GM21367 (cell line): Measurements from ENCODE around the gene POLR1A.

Experiments
- ATAC-seq: cut with Tn5 transposase; IDR thresholded peaks from one replicate; pipeline ENCODE4 v1.9.1; 2021; ENCODE audit not compliant: unreplicated experiment

POLR1A gene

GRCh38 chr2:86038291-86039081, 67.2 kb downstream of the POLR1A start:
- no peak for ATAC-seq

- no peak for ATAC-seq
Measured at GRCh38 chr2:86037795-86038192, 67.9 kb downstream of the POLR1A start.

GRCh38 chr2:86037141-86037794, 68.4 kb downstream of the POLR1A start:
- ATAC-seq, result no peak

GRCh38 chr2:86036669-86037138, 69.0 kb downstream of the POLR1A start:
- no peak for ATAC-seq

GRCh38 chr2:86035883-86036668, 69.6 kb downstream of the POLR1A start:
- ATAC-seq, result peak; percentile 80

GRCh38 chr2:86035376-86035882, 70.3 kb downstream of the POLR1A start:
- ATAC-seq, result no peak

GRCh38 chr2:86033751-86034692, 71.7 kb downstream of the POLR1A start:
- no peak for ATAC-seq

- ATAC-seq, result no peak
Measured at GRCh38 chr2:86032861-86033595, 72.7 kb downstream of the POLR1A start.

GRCh38 chr2:86031606-86032005, 74.1 kb downstream of the POLR1A start:
- ATAC-seq, result no peak

GRCh38 chr2:86031151-86031550, 74.5 kb downstream of the POLR1A start:
- ATAC-seq, result no peak

GRCh38 chr2:86029873-86030272, 75.8 kb downstream of the POLR1A start:
- no peak for ATAC-seq

GRCh38 chr2:86028766-86029381, 76.8 kb downstream of the POLR1A start:
- ATAC-seq, result no peak

GRCh38 chr2:86027922-86028765, 77.5 kb downstream of the POLR1A start:
- ATAC-seq, result no peak

GRCh38 chr2:86027196-86027921, 78.3 kb downstream of the POLR1A start:
- ATAC-seq, result no peak

GRCh38 chr2:86026744-86027065, 79.0 kb downstream of the POLR1A start:
- ATAC-seq, result no peak

- ATAC-seq, result no peak
Measured at GRCh38 chr2:86025976-86026743, 79.5 kb downstream of the POLR1A start.

- ATAC-seq, result no peak
Measured at GRCh38 chr2:86025229-86025820, 80.4 kb downstream of the POLR1A start.
